Fibroblast of mammary gland (primary cell): Measurements from ENCODE around the gene HSPBP1.

Experiments
- DNase-seq: peaks from one replicate; pipeline ENCODE4 v3.0.0-alpha.2; 2010; ENCODE audit warnings: low read depth
- H3K4me3 ChIP-seq: 2 replicates; pipeline ENCODE4 v1.5.1; 2011; ENCODE audit warnings: low read depth, mild to moderate bottlenecking, low read length, moderate library complexity; ENCODE audit not compliant: control insufficient read depth
- TF ChIP-seq, protein P1 (sequence below): conservative IDR thresholded peaks from 2 replicates; pipeline ENCODE4 v1.5.1; 2011; ENCODE audit warnings: low read depth, low read length, inconsistent platforms; ENCODE audit not compliant: control insufficient read depth, insufficient read depth

Gene HSPBP1

DNA sequence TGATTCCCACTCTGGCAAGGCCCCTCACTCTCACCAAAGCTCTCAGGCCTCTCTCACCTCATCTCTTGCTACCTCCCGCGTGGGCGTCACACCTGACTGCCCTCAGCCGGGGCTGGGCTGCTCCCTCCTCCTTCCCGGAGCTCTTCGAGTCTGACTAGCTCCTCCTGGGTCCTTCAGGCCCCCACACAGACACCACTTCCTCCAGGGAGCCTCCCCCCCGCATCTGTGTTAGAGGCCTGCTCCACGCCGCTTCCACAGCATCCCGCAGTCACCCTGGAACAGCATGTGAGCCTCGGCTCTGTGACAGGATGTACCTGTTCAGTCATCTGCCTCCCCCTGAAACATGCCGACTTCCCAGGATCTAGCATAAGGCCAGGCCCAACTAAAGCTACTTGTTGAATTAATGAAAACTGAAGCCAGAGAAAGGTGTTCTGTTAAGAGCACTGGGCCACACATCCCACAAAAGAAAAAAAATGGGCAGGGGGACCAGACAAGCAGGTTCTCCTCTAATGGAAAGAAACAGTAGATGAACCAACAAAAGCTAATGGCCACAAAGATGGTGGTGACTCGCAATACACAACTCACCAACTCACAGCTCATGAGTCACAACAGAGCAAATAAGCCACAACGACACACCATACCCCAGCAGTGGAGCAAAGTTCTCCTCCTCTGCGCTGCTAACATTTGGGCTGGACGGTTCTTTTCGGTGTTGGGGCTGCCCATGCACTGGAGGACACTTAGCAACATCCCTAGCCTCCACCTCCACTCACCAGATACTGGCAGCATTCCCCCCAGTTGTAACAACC is 24.1 kb downstream of the HSPBP1 start:
- TF ChIP-seq, protein P1, sequence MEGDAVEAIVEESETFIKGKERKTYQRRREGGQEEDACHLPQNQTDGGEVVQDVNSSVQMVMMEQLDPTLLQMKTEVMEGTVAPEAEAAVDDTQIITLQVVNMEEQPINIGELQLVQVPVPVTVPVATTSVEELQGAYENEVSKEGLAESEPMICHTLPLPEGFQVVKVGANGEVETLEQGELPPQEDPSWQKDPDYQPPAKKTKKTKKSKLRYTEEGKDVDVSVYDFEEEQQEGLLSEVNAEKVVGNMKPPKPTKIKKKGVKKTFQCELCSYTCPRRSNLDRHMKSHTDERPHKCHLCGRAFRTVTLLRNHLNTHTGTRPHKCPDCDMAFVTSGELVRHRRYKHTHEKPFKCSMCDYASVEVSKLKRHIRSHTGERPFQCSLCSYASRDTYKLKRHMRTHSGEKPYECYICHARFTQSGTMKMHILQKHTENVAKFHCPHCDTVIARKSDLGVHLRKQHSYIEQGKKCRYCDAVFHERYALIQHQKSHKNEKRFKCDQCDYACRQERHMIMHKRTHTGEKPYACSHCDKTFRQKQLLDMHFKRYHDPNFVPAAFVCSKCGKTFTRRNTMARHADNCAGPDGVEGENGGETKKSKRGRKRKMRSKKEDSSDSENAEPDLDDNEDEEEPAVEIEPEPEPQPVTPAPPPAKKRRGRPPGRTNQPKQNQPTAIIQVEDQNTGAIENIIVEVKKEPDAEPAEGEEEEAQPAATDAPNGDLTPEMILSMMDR: no peak
- no peak overlapping the region for H3K4me3 ChIP-seq
- DNase-seq: peak; percentile 81

DNA sequence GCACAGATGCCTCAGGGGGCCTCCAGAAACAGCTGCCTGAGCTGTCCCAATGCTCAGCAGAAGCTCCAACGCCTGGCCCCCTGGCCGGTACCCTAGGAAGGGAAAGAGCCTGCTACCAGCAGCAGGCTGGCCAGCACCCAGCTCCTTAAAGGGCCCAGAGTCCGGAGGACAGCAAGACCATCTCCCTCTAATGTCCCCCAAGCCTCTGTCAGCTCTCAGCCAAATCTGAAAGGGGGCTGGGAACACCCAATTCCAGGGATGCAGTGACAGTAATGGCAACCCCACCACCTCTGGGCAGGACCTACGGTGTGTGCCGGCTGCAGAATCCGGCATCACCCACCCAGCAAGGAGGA is 25.3 kb downstream of the HSPBP1 start:
- no peak overlapping the region for H3K4me3 ChIP-seq
- TF ChIP-seq, protein P1: no peak
- DNase-seq: no peak

DNA sequence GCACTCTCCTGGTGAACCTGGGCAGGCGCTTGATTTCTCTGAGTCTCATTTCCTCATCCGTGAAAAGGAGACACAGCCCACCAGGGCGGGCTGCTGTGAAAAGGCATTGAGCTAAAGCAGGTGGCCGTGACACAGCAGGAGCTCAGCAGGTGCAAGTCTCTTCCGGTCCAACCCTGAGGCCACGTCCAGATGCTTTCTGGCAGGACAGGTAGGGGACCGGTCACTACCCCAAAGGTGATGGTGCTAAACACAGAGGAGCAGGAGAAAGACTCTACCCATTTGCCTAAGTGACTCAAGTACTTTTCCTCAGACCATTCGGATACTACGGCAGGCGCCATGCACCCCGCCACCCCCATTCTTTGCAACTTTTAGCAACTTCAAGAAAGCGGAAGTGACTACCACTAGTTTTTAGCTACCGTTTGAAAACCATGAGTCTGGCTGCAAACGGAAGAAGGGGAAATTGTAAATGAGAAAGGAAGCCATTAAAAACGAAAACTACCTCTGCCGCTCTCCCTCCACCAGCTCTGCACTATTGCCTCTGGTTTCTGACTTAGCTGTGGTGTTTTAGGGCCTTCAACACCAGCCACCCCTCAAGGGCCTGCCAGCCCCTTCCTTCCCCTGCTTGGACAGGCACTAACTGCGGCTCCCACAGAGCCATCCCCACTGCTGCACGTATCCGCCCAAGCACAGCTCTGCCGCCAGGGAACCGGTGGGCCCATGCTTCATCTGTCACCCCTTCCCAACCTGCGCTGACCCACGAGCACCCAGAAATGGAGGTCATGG is 25.9 kb downstream of the HSPBP1 start:
- TF ChIP-seq, protein P1: no peak
- no peak overlapping the region for H3K4me3 ChIP-seq
- no peak for DNase-seq

DNA sequence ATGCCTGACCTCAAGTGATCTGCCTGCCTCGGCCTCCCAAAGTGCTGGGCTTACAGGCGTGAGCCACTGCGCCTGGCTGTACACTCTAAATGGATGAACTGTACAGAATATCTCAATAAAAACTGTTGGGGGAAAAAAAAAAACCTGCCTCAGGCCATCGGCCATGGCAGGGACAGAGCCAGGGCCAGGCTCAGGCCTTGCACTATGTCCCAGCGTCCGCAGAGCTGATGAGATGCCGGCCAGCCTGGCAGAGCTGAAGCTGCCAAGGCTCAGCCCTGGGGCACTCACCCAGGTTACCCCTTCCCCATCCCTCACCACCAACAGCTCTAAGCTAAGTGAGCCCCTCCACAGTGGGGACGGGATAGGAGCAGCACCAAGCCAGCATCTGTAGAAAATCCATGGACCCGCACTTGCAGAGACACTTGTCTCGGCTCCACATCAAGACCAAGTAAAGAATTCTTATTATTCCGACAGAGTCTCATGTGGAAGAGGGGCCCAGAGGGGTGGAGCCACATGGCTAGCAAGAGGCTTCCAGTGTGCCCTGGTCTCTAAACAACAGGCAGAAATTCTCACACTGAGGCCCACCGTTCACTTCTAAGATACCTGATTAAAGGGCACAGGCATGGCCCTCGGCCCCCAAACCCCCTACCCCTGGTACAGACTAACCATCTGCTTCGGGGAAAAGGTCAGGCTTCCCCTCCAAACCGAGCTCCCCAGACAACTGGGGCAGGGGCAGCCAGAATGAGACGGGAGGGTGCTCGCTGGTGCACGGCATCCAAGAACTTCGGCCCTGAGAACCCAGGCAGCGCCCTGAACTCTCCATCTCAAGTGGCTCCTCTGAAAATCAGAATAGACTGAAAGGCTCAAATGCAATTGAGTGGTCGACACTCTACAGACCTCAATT is 26.9 kb downstream of the HSPBP1 start:
- TF ChIP-seq, protein P1: no peak
- no peak overlapping the region for H3K4me3 ChIP-seq
- DNase-seq: no peak

DNA sequence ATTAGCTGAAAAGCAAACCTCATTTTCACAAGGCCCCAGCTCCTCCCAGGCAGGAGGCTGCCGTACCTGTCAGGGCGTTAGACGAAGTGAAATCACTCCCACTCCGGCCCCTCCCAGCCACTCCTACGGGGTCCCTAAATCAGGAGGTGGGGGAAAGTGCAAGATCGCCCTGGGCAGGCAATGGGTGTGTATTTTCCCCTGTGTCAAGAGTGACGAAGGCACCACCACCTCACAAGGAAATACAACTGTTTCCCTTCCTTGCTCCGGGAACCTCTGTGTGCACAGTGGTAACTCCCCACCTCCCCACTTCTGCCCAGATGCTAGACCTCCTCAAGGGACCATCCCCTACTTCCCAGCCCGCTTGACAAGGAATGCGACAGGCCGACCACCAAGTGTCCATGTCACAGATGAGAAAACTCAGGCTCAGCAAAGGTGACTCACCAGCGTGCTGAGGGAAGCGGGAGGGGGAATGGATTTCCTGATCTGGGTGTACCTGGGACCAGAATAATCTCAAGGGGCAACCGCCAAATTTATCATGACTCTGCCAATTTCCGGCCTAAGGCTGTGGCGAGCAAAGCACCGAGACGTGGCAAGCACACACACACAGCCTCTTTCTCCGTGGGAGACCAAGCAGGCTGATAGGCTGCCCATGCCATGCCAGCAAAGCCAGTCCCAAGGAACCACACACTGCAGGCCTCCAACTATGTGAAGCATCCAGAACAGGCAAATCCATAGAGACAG is 28.4 kb downstream of the HSPBP1 start:
- TF ChIP-seq, protein P1: no peak
- H3K4me3 ChIP-seq: no peak overlapping the region
- peak; percentile 36 for DNase-seq
